Ovary (tissue), 3 donors: ENCODE results near the gene AP5S1.

ENCODE experiments used
- POLR2A ChIP-seq: fragments of 450-650 bp; IDR thresholded peaks from one replicate; pipeline ENCODE4 v1.6.1; 2017; ENCODE audit warnings: antibody characterized with exemption, mild to moderate bottlenecking, moderate library complexity
- TF ChIP-seq, protein P1 (sequence below), 3 donors: fragments of 450-650 bp in 2 of 3; fragments of 200-600 bp in 1 of 3; IDR thresholded peaks; one replicate each; pipeline versions ENCODE4 v1.5.1 to v1.8.0; 2016 to 2022; ENCODE audit warnings: antibody characterized with exemption in 3 of 3, mild to moderate bottlenecking in 1 of 3
- donor health status: DM: no; HTN: no; CAD: no.

DNA sequence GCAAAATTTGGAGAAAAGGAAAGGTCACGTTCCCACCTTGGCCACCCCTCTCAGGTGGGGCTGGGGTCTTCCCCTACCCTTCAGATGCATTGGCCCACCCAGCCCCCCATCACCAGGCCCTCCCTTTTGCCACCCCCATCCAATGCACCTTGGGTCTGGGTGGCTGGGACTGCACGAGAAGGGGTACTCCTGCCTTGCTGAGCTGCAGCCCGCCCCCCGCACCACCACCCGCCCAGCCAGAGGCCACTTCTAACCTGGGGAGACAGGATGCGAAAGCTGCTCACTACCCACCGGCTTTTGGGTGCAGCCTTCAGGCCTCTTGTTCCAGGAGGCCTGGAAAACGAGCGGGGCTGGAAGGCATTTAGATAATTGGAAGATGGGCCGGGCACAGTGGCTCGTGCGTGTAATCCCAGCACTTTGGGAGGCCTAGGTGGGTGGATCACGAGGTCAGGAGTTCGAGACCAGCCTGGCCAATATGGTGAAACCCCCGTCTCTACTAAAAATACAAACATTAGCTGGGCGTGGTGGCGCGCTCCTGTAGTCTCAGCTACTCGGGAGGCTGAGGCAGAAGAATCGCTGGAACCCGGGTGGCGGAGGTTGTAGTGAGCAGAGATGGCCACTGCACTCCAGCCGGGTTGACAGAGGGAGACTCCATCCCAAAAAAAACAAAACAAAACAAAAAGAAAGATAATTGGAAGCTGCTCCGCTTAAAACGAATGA is 25.5 kb upstream of the AP5S1 start:
- TF ChIP-seq, protein P1, sequence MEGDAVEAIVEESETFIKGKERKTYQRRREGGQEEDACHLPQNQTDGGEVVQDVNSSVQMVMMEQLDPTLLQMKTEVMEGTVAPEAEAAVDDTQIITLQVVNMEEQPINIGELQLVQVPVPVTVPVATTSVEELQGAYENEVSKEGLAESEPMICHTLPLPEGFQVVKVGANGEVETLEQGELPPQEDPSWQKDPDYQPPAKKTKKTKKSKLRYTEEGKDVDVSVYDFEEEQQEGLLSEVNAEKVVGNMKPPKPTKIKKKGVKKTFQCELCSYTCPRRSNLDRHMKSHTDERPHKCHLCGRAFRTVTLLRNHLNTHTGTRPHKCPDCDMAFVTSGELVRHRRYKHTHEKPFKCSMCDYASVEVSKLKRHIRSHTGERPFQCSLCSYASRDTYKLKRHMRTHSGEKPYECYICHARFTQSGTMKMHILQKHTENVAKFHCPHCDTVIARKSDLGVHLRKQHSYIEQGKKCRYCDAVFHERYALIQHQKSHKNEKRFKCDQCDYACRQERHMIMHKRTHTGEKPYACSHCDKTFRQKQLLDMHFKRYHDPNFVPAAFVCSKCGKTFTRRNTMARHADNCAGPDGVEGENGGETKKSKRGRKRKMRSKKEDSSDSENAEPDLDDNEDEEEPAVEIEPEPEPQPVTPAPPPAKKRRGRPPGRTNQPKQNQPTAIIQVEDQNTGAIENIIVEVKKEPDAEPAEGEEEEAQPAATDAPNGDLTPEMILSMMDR (IDR thresholded peaks at IDR 0.05) = no peak
- no peak for TF ChIP-seq POLR2A
